PC-9 (cell line): Measurements from ENCODE around the gene MUC16. TPM values are rescaled to one million over a fixed set of nuclear protein-coding genes. Genes with fewer than 3 reads are reported as not detected.

Source experiments
- BruUV-seq: library from RNA; stranded (reverse); fragments of 400-500 nt; replicated peaks from 2 replicates; lab custom pipeline; 2021; lab: Mats Ljungman, UMichigan
- CTCF ChIA-PET: fragments of 300-600 bp; sonication (Branson Sonifier 250); formaldehyde crosslinking; loops from one replicate; lab custom pipeline; 2022; ENCODE audit warnings: antibody characterized with exemption; lab: Charles Lee
- POLR2A ChIA-PET: fragments of 300-600 bp; sonication (Branson Sonifier 250); formaldehyde crosslinking; loops from one replicate; lab custom pipeline; 2022; ENCODE audit warnings: antibody characterized with exemption; ENCODE audit not compliant: unreplicated experiment; lab: Charles Lee
- DNase-seq, 2 experiments: peaks; one replicate each; pipeline versions ENCODE4 v3.0.0 to v3.0.0-alpha.2; 2015 to 2022; ENCODE audit warnings: mixed read lengths in 1 of 2
- H2AFZ ChIP-seq: fragments of 200-600 bp; sonication (generic); 2 replicates; pipeline ENCODE4 v1.8.1; 2017; ENCODE audit warnings: antibody characterized with exemption
- H3F3A ChIP-seq: fragments of 200-600 bp; sonication (generic); 2 replicates; pipeline ENCODE4 v1.8.1; 2017; ENCODE audit warnings: antibody characterized with exemption, mild to moderate bottlenecking, low read depth; ENCODE audit not compliant: insufficient read depth
- H3K27ac ChIP-seq: fragments of 200-600 bp; sonication (generic); 2 replicates; pipeline ENCODE4 v1.6.1; 2016; ENCODE audit warnings: mixed run types
- H3K27me3 ChIP-seq: fragments of 200-600 bp; sonication (generic); 2 replicates; pipeline ENCODE4 v1.6.1; 2016; ENCODE audit warnings: low read depth, mixed run types; ENCODE audit not compliant: insufficient read depth
- H3K36me3 ChIP-seq: fragments of 200-600 bp; sonication (generic); 2 replicates; pipeline ENCODE4 v1.6.1; 2016; ENCODE audit warnings: low read depth, mixed run types
- H3K4me1 ChIP-seq: fragments of 200-600 bp; sonication (generic); replicated peaks from 2 replicates; pipeline ENCODE4 v1.6.1; 2016; ENCODE audit warnings: mixed run types; ENCODE audit not compliant: insufficient read depth
- H3K4me2 ChIP-seq: fragments of 200-600 bp; sonication (generic); 2 replicates; pipeline ENCODE4 v1.6.1; 2017; ENCODE audit warnings: mixed run types
- H3K4me3 ChIP-seq: fragments of 200-600 bp; sonication (generic); 2 replicates; pipeline ENCODE4 v1.6.1; 2016; ENCODE audit warnings: mixed run types
- H3K79me2 ChIP-seq: fragments of 200-600 bp; sonication (generic); 2 replicates; pipeline ENCODE4 v1.6.1; 2017; ENCODE audit warnings: low read depth, mixed run types
- H3K9me2 ChIP-seq: fragments of 200-600 bp; sonication (generic); 2 replicates; pipeline ENCODE4 v1.8.1; 2017; ENCODE audit warnings: mild to moderate bottlenecking; ENCODE audit not compliant: insufficient read depth
- H3K9me3 ChIP-seq: fragments of 200-600 bp; sonication (generic); 2 replicates; pipeline ENCODE4 v1.8.1; 2016; ENCODE audit warnings: low read depth; ENCODE audit not compliant: insufficient read depth
- H4K20me1 ChIP-seq: fragments of 200-600 bp; sonication (generic); 2 replicates; pipeline ENCODE4 v1.8.1; 2017; ENCODE audit not compliant: insufficient read depth
- CTCF ChIP-seq: fragments of 200-600 bp; sonication (generic); conservative IDR thresholded peaks from 2 replicates; pipeline ENCODE4 v1.6.1; 2017; ENCODE audit warnings: mixed run types, antibody characterized with exemption, mild to moderate bottlenecking, moderate library complexity
- EZH2 ChIP-seq: fragments of 200-600 bp; sonication (generic); IDR thresholded peaks from 2 replicates; pipeline ENCODE4 v1.8.0; 2017; ENCODE audit warnings: antibody characterized with exemption, low read depth
- intact Hi-C: fragments of 100-400 bp; cut with micrococcal nuclease; formaldehyde crosslinking; loops from one replicate; pipeline ENCODE4 v1.10.0; 2022; ENCODE audit not compliant: unreplicated experiment
- total RNA-seq: library from RNA; stranded (reverse); gene quantifications from 2 replicates; pipeline ENCODE4 v1.2.3, GENCODE V29; 2021

Gene MUC16
- total RNA-seq, 1 experiment from 2014 or later = 75.0 TPM

- no peak overlapping the region for H3K4me3 ChIP-seq
- H3K4me2 ChIP-seq = no peak overlapping the region
- no peaks in the 10 kb centered on the region for H3K9me2 ChIP-seq
- H3K36me3 ChIP-seq = no peaks in the 10 kb centered on the region
- POLR2A ChIA-PET = interaction anchor here (0.7 kb wide), 1 partner anchor 127 kb away, joined by 11 read pairs; no protein-coding TSS in a partner anchor
- peaks cover 22% of the 10 kb centered on the region; the same call in 1 of the 2 replicates for H3F3A ChIP-seq
- no peak for TF ChIP-seq EZH2
- TF ChIP-seq CTCF = no peak
- BruUV-seq = no TSS peak
- H4K20me1 ChIP-seq = no peaks in the 10 kb centered on the region
- peaks cover 56% of the 10 kb centered on the region for H3K4me1 ChIP-seq
- intact Hi-C loops = no loop called here
- H3K79me2 ChIP-seq = no peaks in the 10 kb centered on the region
- no peak overlapping the region for H3K27ac ChIP-seq
- no peaks in the 10 kb centered on the region for H3K27me3 ChIP-seq
- CTCF ChIA-PET = no interaction called here
- no peak for DNase-seq
- no peaks in the 10 kb centered on the region for H3K9me3 ChIP-seq
- H2AFZ ChIP-seq = no peak overlapping the region
These were observed 36.5 kb upstream of the MUC16 start for GRCh38 chr19:9046694-9047093.

GRCh38 chr19:9044449-9044848 lies 34.2 kb upstream of the MUC16 start:
- Histone ChIP-seq H3K36me3 (no peaks in the 10 kb centered on the region), H3K27ac (no peak overlapping the region), H2AFZ (no peak overlapping the region), H3K9me2 (no peaks in the 10 kb centered on the region), H3K4me2 (no peak overlapping the region), H3K9me3 (no peaks in the 10 kb centered on the region), H3K79me2 (no peaks in the 10 kb centered on the region), H3K27me3 (no peaks in the 10 kb centered on the region), H3K4me3 (no peak overlapping the region), H3F3A (peaks cover 20% of the 10 kb centered on the region; the same call in 1 of the 2 replicates), H4K20me1 (no peaks in the 10 kb centered on the region), H3K4me1 (peaks cover 60% of the 10 kb centered on the region)
- TF ChIP-seq CTCF = no peak
- TF ChIP-seq EZH2 = no peak
- ChIA-PET CTCF (interaction anchor here (1.1 kb wide), 1 partner anchor 26 kb away, joined by 3 read pairs; no protein-coding TSS in a partner anchor), POLR2A (interaction anchor here (0.5 to 1.2 kb wide), 4 partner anchors 8 to 34 kb away, joined by 3 to 8 read pairs (median 5); partner anchors contain the start of gene MUC16)
- BruUV-seq = no TSS peak
- DNase-seq = peak in 1 of 2 experiments; percentile 56
- intact Hi-C loops = no loop called here

GRCh38 chr19:9043524-9043923 lies 33.3 kb upstream of the MUC16 start:
- H3K9me3 ChIP-seq = no peaks in the 10 kb centered on the region
- ChIA-PET CTCF (interaction anchor here (0.7 to 1.1 kb wide), 2 partner anchors 25 to 1228 kb away, joined by 3 to 12 read pairs; no protein-coding TSS in a partner anchor), POLR2A (interaction anchor here (0.6 to 1.2 kb wide), 7 partner anchors 9 to 417 kb away, joined by 3 to 15 read pairs (median 5); no protein-coding TSS in a partner anchor)
- no peaks in the 10 kb centered on the region for H3K36me3 ChIP-seq
- peaks cover 65% of the 10 kb centered on the region for H3K4me1 ChIP-seq
- no peaks in the 10 kb centered on the region for H4K20me1 ChIP-seq
- BruUV-seq = no TSS peak
- no peak overlapping the region for H3K27ac ChIP-seq
- DNase-seq = peak; percentile 49 to 91
- H3K4me2 ChIP-seq = peak overlapping the region; percentile 1
- H3F3A ChIP-seq = peaks cover 18% of the 10 kb centered on the region; the same call in 1 of the 2 replicates
- intact Hi-C loops = loop anchor here (1.0 kb wide), 1 partner anchor 32 kb away; no protein-coding TSS in a partner anchor
- H3K79me2 ChIP-seq = no peaks in the 10 kb centered on the region
- H3K4me3 ChIP-seq = no peak overlapping the region
- no peaks in the 10 kb centered on the region for H3K27me3 ChIP-seq
- no peak overlapping the region for H2AFZ ChIP-seq
- no peak for TF ChIP-seq EZH2
- no peak for TF ChIP-seq CTCF
- H3K9me2 ChIP-seq = no peaks in the 10 kb centered on the region
